OCI-LY3 (cell line): ENCODE results near the gene WNT3.

ENCODE experiments used
- H2AFZ ChIP-seq: fragments of 200-600, 300-600 bp; shearing (Covaris generic); 2 replicates; pipeline ENCODE4 v1.6.0; 2014; ENCODE audit warnings: antibody characterized with exemption, low read depth, low read length
- H3K27ac ChIP-seq: fragments of 200-600, 300-600 bp; sonication (generic); 2 replicates; pipeline ENCODE4 v1.5.1; 2014; ENCODE audit warnings: mild to moderate bottlenecking, low read length, moderate library complexity, mixed read lengths
- H3K27me3 ChIP-seq: fragments of 200-600, 300-600 bp; sonication (generic); 2 replicates; pipeline ENCODE4 v1.6.1; 2014; ENCODE audit warnings: low read depth, low read length, mixed read lengths
- H3K36me3 ChIP-seq: fragments of 200-600, 300-600 bp; sonication (generic); replicated peaks from 2 replicates; pipeline ENCODE3; 2014; ENCODE audit warnings: low read depth, low read length, mixed read lengths
- H3K4me1 ChIP-seq: fragments of 300-600, 200-600 bp; sonication (generic); 2 replicates; pipeline ENCODE4 v1.6.1; 2014; ENCODE audit warnings: low read length, mixed read lengths
- H3K4me2 ChIP-seq: fragments of 200-600, 300-600 bp; sonication (generic); 2 replicates; pipeline ENCODE4 v1.6.1; 2014; ENCODE audit warnings: low read length, mixed read lengths
- H3K4me3 ChIP-seq: fragments of 300-600, 200-600 bp; sonication (generic); 2 replicates; pipeline ENCODE4 v1.5.1; 2014; ENCODE audit warnings: antibody characterized with exemption, mild to moderate bottlenecking, low read length, moderate library complexity
- H3K79me2 ChIP-seq: fragments of 300-600, 200-600 bp; shearing (Covaris generic); 2 replicates; pipeline ENCODE4 v1.6.1; 2014; ENCODE audit warnings: mild to moderate bottlenecking, low read length, mixed read lengths
- H3K9ac ChIP-seq: fragments of 300-600, 200-600 bp; shearing (Covaris generic); 2 replicates; pipeline ENCODE4 v1.6.0; 2014; ENCODE audit warnings: mild to moderate bottlenecking, low read length, moderate library complexity
- H3K9me3 ChIP-seq: fragments of 200-600, 300-600 bp; shearing (Covaris generic); 2 replicates; pipeline ENCODE4 v1.6.1; 2014; ENCODE audit warnings: low read length, mixed read lengths; ENCODE audit not compliant: insufficient read depth
- H4K20me1 ChIP-seq: fragments of 200-600, 300-600 bp; sonication (generic); 2 replicates; pipeline ENCODE4 v1.6.1; 2016; ENCODE audit warnings: low read length, mixed read lengths; ENCODE audit not compliant: insufficient read depth
- CTCF ChIP-seq: fragments of 200-600, 300-600 bp; sonication (generic); IDR thresholded peaks from 2 replicates; pipeline ENCODE4 v1.5.1; 2014; ENCODE audit warnings: antibody characterized with exemption, low read length, low read depth
- EZH2phosphoT487 ChIP-seq: fragments of 200-600 bp; shearing (Covaris generic); IDR thresholded peaks from 2 replicates; pipeline ENCODE4 v1.6.1; 2018; ENCODE audit warnings: antibody characterized with exemption, mixed run types, low read depth

The WNT3 gene

GRCh38 chr17:46817151-46817900, 1.2 kb downstream of the WNT3 start:
- Histone ChIP-seq H4K20me1 (no peaks in the 10 kb centered on the region), H3K9ac (no peak overlapping the region), H3K27ac (no peak overlapping the region), H3K27me3 (peaks cover 5% of the 10 kb centered on the region; the same call in 1 of the 2 replicates), H3K36me3 (no peaks in the 10 kb centered on the region), H3K4me1 (peaks cover 21% of the 10 kb centered on the region), H3K4me2 (peak overlapping the region; percentile 16; the same call in 1 of the 2 replicates), H3K9me3 (no peaks in the 10 kb centered on the region), H3K79me2 (no peaks in the 10 kb centered on the region), H3K4me3 (peak overlapping the region; percentile 84; the same call in 1 of the 2 replicates), H2AFZ (no peak overlapping the region)
- TF ChIP-seq CTCF (no peak), EZH2phosphoT487 (no peak)

- H3K27me3 ChIP-seq: peaks cover 5% of the 10 kb centered on the region; the same call in 1 of the 2 replicates
- no peaks in the 10 kb centered on the region for H3K9me3 ChIP-seq
- H3K79me2 ChIP-seq: no peaks in the 10 kb centered on the region
- peak overlapping the region; percentile 18; the same call in 1 of the 2 replicates for H3K4me2 ChIP-seq
- no peak overlapping the region for H2AFZ ChIP-seq
- H3K36me3 ChIP-seq: no peaks in the 10 kb centered on the region
- no peak overlapping the region for H3K9ac ChIP-seq
- H3K27ac ChIP-seq: peak overlapping the region; percentile 11; the same call in 1 of the 2 replicates
- H3K4me3 ChIP-seq: no peak overlapping the region
- TF ChIP-seq EZH2phosphoT487 (no peak), CTCF (no peak)
- H3K4me1 ChIP-seq: peaks cover 22% of the 10 kb centered on the region
- H4K20me1 ChIP-seq: no peaks in the 10 kb centered on the region
Observed at GRCh38 chr17:46815474-46816353, 2.8 kb downstream of the WNT3 start.

GRCh38 chr17:46814446-46814845, 4.0 kb downstream of the WNT3 start:
- Histone ChIP-seq H3K79me2 (no peaks in the 10 kb centered on the region), H3K4me2 (no peak overlapping the region), H3K27ac (no peak overlapping the region), H3K4me1 (peaks cover 22% of the 10 kb centered on the region), H3K9me3 (no peaks in the 10 kb centered on the region), H4K20me1 (no peaks in the 10 kb centered on the region), H3K9ac (no peak overlapping the region), H3K36me3 (no peaks in the 10 kb centered on the region), H2AFZ (no peak overlapping the region), H3K4me3 (no peak overlapping the region), H3K27me3 (peaks cover 5% of the 10 kb centered on the region; the same call in 1 of the 2 replicates)
- no peak for TF ChIP-seq EZH2phosphoT487
- no peak for TF ChIP-seq CTCF

- H3K9me3 ChIP-seq: no peaks in the 10 kb centered on the region
- H3K36me3 ChIP-seq: no peaks in the 10 kb centered on the region
- no peaks in the 10 kb centered on the region for H4K20me1 ChIP-seq
- peaks cover 22% of the 10 kb centered on the region for H3K4me1 ChIP-seq
- H3K27me3 ChIP-seq: peaks cover 5% of the 10 kb centered on the region; the same call in 1 of the 2 replicates
- H3K4me2 ChIP-seq: no peak overlapping the region
- no peaks in the 10 kb centered on the region for H3K79me2 ChIP-seq
- TF ChIP-seq EZH2phosphoT487 (no peak), CTCF (no peak)
- no peak overlapping the region for H3K4me3 ChIP-seq
- H3K9ac ChIP-seq: no peak overlapping the region
- no peak overlapping the region for H3K27ac ChIP-seq
- no peak overlapping the region for H2AFZ ChIP-seq
Observed at GRCh38 chr17:46813920-46814319, 4.6 kb downstream of the WNT3 start.
